K562 (cell line): Measurements from ENCODE around the gene CRACR2B. TPM values are rescaled to one million over a fixed set of nuclear protein-coding genes. Genes with fewer than 3 reads are reported as not detected.

Experiments
- ASH1L ChIP-seq: fragments of 450-650 bp; IDR thresholded peaks from 2 replicates; pipeline ENCODE4 v1.6.1; 2018; ENCODE audit warnings: borderline replicate concordance, mild to moderate bottlenecking, low read depth; ENCODE audit not compliant: partially characterized antibody
- CCAR2 ChIP-seq: fragments of 200-400 bp; formaldehyde crosslinking; IDR thresholded peaks from 2 replicates; pipeline ENCODE4 v1.6.1; 2017; ENCODE audit warnings: mild to moderate bottlenecking, low read depth, low read length
- E2F3 ChIP-seq: fragments of 250-450 bp; sonication (Bioruptor Pico); IDR thresholded peaks from 2 replicates; pipeline ENCODE4 v1.4.0; 2020; ENCODE audit warnings: mild to moderate bottlenecking
- FOXP4 ChIP-seq: sonication (generic); formaldehyde crosslinking; IDR thresholded peaks from 2 replicates; pipeline ENCODE4 v1.8.0; 2022; ENCODE audit warnings: mild to moderate bottlenecking, missing genetic modification reagents, borderline replicate concordance
- GABPB1 ChIP-seq: sonication (generic); formaldehyde crosslinking; IDR thresholded peaks from 2 replicates; pipeline ENCODE4 v1.8.0; 2022; ENCODE audit warnings: mild to moderate bottlenecking, missing genetic modification reagents
- GMEB1 ChIP-seq: fragments of 250-450 bp; sonication (Bioruptor Pico); IDR thresholded peaks from 2 replicates; pipeline ENCODE4 v1.4.0; 2020; ENCODE audit warnings: mild to moderate bottlenecking
- GTF2E2 ChIP-seq: fragments of 200-800 bp; sonication (Bioruptor generic); IDR thresholded peaks from 2 replicates; pipeline ENCODE4 v1.6.1; 2016; ENCODE audit warnings: missing genetic modification characterization, missing compliant biosample characterization
- HDAC3 ChIP-seq: fragments of 450-650 bp; IDR thresholded peaks from 2 replicates; pipeline ENCODE4 v1.6.1; 2018; ENCODE audit warnings: borderline replicate concordance, mild to moderate bottlenecking, moderate library complexity; ENCODE audit not compliant: partially characterized antibody
- IRF1 ChIP-seq: sonication (generic); formaldehyde crosslinking; IDR thresholded peaks from 2 replicates; pipeline ENCODE4 v1.8.0; 2022; ENCODE audit warnings: missing genetic modification reagents, mild to moderate bottlenecking, borderline replicate concordance
- PKNOX1 ChIP-seq: fragments of 450-650 bp; IDR thresholded peaks from 2 replicates; pipeline ENCODE4 v1.6.1; 2016
- RBBP5 ChIP-seq: fragments of 200-600 bp; sonication (generic); IDR thresholded peaks from 2 replicates; pipeline ENCODE4 v1.6.1; 2012; ENCODE audit warnings: borderline replicate concordance, mild to moderate bottlenecking, low read length, control low read depth, inconsistent platforms; ENCODE audit not compliant: insufficient read depth, poor library complexity, severe bottlenecking
- RBM22 ChIP-seq: fragments of 200-400 bp; formaldehyde crosslinking; IDR thresholded peaks from 2 replicates; pipeline ENCODE4 v1.6.1; 2018; ENCODE audit warnings: low read length, low read depth; ENCODE audit not compliant: poor library complexity, severe bottlenecking
- TARDBP ChIP-seq: fragments of 450-650 bp; IDR thresholded peaks from 2 replicates; pipeline ENCODE4 v1.6.1; 2016
- ZKSCAN1 ChIP-seq: fragments of 150-350 bp; IDR thresholded peaks from 2 replicates; pipeline ENCODE4 v1.6.1; 2016; ENCODE audit warnings: low read depth, low read length
- ZNF174 ChIP-seq: fragments of 250-450 bp; sonication (Bioruptor Pico); IDR thresholded peaks from 2 replicates; pipeline ENCODE4 v1.4.0; 2020; ENCODE audit warnings: mild to moderate bottlenecking
- ZNF253 ChIP-seq: fragments of 250-450 bp; sonication (Bioruptor Pico); conservative IDR thresholded peaks from 2 replicates; pipeline ENCODE4 v1.6.1; 2021; ENCODE audit warnings: mild to moderate bottlenecking
- ZNF263 ChIP-seq: sonication (generic); formaldehyde crosslinking; IDR thresholded peaks from 2 replicates; pipeline ENCODE4 v1.8.0; 2022; ENCODE audit warnings: mild to moderate bottlenecking, missing genetic modification reagents, borderline replicate concordance
- ZNF395 ChIP-seq: fragments of 200-800 bp; sonication (Bioruptor generic); IDR thresholded peaks from 2 replicates; pipeline ENCODE4 v1.6.1; 2017; ENCODE audit warnings: missing genetic modification characterization, missing compliant biosample characterization
- ZNF511 ChIP-seq: sonication (generic); formaldehyde crosslinking; IDR thresholded peaks from 2 replicates; pipeline ENCODE4 v1.8.0; 2022; ENCODE audit warnings: mild to moderate bottlenecking, missing genetic modification reagents
- polyA plus RNA-seq, 8 experiments: library from polyadenylated mRNA; depleted of rRNA in 4 of 8; stranded (reverse) in 5 of 8; unstranded in 3 of 8; fragments of >200 nt; fragmentation: Nextera tagmentation in 2 of 8; fragmentation: Illumina TruSeq in 1 of 8; extraction: Ambion mirVana in 2 of 8; extraction: Trizol in 1 of 8; gene quantifications; 2 replicates each; pipeline versions ENCODE4 v1.2.1 to v1.2.3, GENCODE V29; 2011 to 2014; ENCODE audit warnings: inconsistent platforms in 1 of 8, missing spikeins in 1 of 8
- total RNA-seq, 7 experiments: library from RNA; depleted of rRNA in 6 of 7; stranded (reverse); fragments of >200 nt in 6 of 7; fragmentation: Illumina TruSeq in 2 of 7; extraction: Trizol in 2 of 7; gene quantifications; 2 replicates each; pipeline versions ENCODE4 v1.2.1 to v1.2.3, GENCODE V29; 2011 to 2021; ENCODE audit warnings: low replicate concordance in 1 of 7

CRACR2B gene
- total and polyA plus RNA-seq, 9 of the 15 experiments (the other 6 are each of a cell fraction or from before 2014, with no cell fraction given), result 0.10 to 51.0 (median 6.0) TPM

GRCh38 chr11:875769-876301, 48.1 kb downstream of the CRACR2B start (continued):
- TF ChIP-seq FOXP4, result no peak
- TF ChIP-seq GABPB1 (CRISPR knock-in tag), result 0 out of 2 replicates have a peak, but pooled peaks have one; percentile 41
- TF ChIP-seq ASH1L, result no peak
- TF ChIP-seq IRF1, result no peak
- TF ChIP-seq ZNF511 (CRISPR knock-in tag), result no peak
- no peak for TF ChIP-seq TARDBP
- no peak for TF ChIP-seq GMEB1 (CRISPR knock-in tag)
- no peak for TF ChIP-seq ZKSCAN1
- TF ChIP-seq CCAR2, result no peak
- TF ChIP-seq ZNF174 (CRISPR knock-in tag), result no peak
- TF ChIP-seq GTF2E2 (tag), result no peak
- peak; percentile 92 for TF ChIP-seq HDAC3
- peak; percentile 71; the same call in 1 of the 2 replicates for TF ChIP-seq ZNF263 (CRISPR knock-in tag)
- no peak for TF ChIP-seq ZNF253
- TF ChIP-seq RBBP5, result no peak
- peak; percentile 72; the same call in 1 of the 2 replicates for TF ChIP-seq ZNF395 (CRISPR knock-in tag)
- peak; percentile 82 for TF ChIP-seq PKNOX1
- TF ChIP-seq RBM22, result no peak
- no peak for TF ChIP-seq E2F3
